B cell (primary cell): ENCODE results near the gene SLC35G2.

Experiments used
- EZH2 ChIP-seq: IDR thresholded peaks from 2 replicates; pipeline ENCODE4 v1.6.1; 2012; ENCODE audit warnings: borderline replicate concordance, low read depth, mild to moderate bottlenecking, moderate library complexity, low read length; ENCODE audit not compliant: insufficient read depth, poor library complexity, severe bottlenecking
- TF ChIP-seq, protein P1 (sequence below): fragments of 200-600 bp; IDR thresholded peaks from one replicate; pipeline ENCODE4 v1.8.0; 2022; ENCODE audit warnings: antibody characterized with exemption, mild to moderate bottlenecking

- TF ChIP-seq, protein P1, sequence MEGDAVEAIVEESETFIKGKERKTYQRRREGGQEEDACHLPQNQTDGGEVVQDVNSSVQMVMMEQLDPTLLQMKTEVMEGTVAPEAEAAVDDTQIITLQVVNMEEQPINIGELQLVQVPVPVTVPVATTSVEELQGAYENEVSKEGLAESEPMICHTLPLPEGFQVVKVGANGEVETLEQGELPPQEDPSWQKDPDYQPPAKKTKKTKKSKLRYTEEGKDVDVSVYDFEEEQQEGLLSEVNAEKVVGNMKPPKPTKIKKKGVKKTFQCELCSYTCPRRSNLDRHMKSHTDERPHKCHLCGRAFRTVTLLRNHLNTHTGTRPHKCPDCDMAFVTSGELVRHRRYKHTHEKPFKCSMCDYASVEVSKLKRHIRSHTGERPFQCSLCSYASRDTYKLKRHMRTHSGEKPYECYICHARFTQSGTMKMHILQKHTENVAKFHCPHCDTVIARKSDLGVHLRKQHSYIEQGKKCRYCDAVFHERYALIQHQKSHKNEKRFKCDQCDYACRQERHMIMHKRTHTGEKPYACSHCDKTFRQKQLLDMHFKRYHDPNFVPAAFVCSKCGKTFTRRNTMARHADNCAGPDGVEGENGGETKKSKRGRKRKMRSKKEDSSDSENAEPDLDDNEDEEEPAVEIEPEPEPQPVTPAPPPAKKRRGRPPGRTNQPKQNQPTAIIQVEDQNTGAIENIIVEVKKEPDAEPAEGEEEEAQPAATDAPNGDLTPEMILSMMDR = no peak
- TF ChIP-seq EZH2 = no peak
Measured at GRCh38 chr3:136817448-136817847, 1.5 kb upstream of the SLC35G2 start.
